ENCODE data around the gene TTC28. TPM values are rescaled to one million over a fixed set of nuclear protein-coding genes. Genes with fewer than 3 reads are reported as not detected.

Gene TTC28
- total RNA-seq, 1 donor from 2014 or later, result 13.5 TPM

DNA sequence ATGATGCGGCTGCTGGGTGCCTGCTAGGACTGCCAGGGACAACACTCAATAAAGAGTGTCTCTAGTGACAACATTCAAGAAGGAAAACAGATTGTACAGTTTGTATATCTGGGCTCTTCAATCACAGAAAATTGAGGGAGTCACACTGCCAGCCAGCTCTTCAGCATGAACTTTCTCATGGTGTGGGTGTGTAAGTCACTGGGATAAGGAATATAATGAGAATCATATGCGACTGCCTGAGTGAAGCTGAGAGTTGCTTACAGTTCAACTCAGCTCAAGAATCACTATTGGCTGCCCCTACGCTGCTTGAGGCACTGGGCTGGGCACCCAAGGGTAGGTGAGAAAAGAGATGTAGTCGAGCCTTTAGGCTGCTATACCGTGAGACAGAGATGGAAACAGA lies 432.5 kb downstream of the TTC28 start:
- Histone ChIP-seq H3K36me3 (ENCODE audit: control insufficient read depth, insufficient read depth, low read length) (no peaks in the 10 kb centered on the region), H3K27me3 (ENCODE audit: control insufficient read depth, insufficient read depth, low read length) (no peaks in the 10 kb centered on the region), H3K4me3 (ENCODE audit: low read depth, low read length) (no peak overlapping the region)
- DNase-seq (ENCODE audit: low read depth), result no peak
- TF ChIP-seq, protein P1, sequence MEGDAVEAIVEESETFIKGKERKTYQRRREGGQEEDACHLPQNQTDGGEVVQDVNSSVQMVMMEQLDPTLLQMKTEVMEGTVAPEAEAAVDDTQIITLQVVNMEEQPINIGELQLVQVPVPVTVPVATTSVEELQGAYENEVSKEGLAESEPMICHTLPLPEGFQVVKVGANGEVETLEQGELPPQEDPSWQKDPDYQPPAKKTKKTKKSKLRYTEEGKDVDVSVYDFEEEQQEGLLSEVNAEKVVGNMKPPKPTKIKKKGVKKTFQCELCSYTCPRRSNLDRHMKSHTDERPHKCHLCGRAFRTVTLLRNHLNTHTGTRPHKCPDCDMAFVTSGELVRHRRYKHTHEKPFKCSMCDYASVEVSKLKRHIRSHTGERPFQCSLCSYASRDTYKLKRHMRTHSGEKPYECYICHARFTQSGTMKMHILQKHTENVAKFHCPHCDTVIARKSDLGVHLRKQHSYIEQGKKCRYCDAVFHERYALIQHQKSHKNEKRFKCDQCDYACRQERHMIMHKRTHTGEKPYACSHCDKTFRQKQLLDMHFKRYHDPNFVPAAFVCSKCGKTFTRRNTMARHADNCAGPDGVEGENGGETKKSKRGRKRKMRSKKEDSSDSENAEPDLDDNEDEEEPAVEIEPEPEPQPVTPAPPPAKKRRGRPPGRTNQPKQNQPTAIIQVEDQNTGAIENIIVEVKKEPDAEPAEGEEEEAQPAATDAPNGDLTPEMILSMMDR (IDR thresholded peaks at IDR 0.05; ENCODE audit: insufficient read depth, low read length, poor library complexity, severe bottlenecking), result no peak

DNA sequence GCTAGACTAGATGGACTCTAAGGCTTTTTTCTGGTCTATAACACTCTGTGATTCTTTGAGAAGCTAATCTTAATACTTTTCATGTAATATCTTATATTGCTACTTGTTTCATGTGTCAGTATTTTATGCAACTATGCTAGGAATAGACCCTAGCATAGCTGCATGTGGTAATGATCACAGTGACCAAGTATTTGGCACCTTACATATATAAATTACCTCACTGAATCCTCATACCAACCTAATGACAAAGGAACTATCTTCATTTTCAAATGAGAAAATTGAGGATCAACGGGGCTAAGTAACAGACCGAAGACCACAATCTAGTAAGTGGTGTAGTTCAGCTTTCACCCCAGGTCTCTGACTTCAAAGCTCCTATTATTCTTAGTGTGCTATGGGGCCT lies 433.2 kb downstream of the TTC28 start:
- no peaks in the 10 kb centered on the region for H3K27me3 ChIP-seq (ENCODE audit: control insufficient read depth, insufficient read depth, low read length)
- TF ChIP-seq, protein P1 (IDR thresholded peaks at IDR 0.05; ENCODE audit: insufficient read depth, low read length, poor library complexity, severe bottlenecking), result no peak
- H3K36me3 ChIP-seq (ENCODE audit: control insufficient read depth, insufficient read depth, low read length), result no peaks in the 10 kb centered on the region
- no peak overlapping the region for H3K4me3 ChIP-seq (ENCODE audit: low read depth, low read length)
- no peak for DNase-seq (ENCODE audit: low read depth)

DNA sequence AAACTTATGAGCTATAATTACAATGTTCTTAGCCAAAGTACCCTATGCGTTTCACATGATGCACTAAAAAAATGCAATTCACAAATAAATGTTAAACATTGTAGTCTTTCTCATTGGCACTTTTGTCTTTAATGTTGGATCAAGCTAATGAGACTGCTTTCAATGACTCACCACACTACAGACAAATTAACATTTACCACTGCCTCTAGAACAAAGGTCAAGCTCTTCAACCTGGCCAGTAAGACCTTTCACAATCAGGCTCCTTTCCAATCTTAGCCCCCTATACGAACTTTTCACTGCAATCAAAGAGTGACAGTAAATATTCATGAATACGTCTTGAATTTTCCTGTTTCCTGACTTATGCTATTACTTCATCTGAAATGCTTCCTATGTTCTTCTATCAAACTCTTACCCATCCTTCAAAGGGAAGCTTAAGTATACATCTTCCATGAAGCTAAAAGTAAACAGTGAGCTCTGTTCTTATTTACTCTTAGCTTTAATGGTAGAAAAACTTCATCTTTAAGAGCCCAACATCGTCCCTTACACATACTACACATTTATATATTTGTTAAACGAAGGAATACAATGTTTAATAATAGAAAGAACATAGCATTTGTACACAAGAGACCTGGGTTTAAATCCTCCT lies 433.9 kb downstream of the TTC28 start:
- no peak for DNase-seq (ENCODE audit: low read depth)

DNA sequence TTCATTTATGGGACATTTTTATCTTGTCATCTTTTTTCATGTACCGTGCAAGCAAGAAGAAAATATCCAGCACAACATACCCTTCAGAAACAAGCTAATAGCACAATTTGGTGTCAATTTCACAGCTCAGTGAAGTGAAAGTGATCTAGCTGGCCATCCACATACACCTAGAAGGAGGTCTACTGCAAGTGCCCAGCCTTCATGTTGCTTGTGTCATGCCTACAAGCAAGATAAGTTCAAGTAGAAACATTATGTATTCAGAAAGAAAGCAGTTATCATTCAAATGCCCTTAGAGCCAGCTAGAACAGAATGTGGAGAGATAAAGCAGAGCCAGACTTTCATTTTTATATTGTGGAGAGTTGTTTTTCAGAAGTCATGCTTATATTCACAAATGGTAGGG lies 434.9 kb downstream of the TTC28 start:
- no peak for DNase-seq (ENCODE audit: low read depth)
- TF ChIP-seq, protein P1 (IDR thresholded peaks at IDR 0.05; ENCODE audit: insufficient read depth, low read length, poor library complexity, severe bottlenecking), result no peak
- H3K27me3 ChIP-seq (ENCODE audit: control insufficient read depth, insufficient read depth, low read length), result no peaks in the 10 kb centered on the region
- H3K36me3 ChIP-seq (ENCODE audit: control insufficient read depth, insufficient read depth, low read length), result no peaks in the 10 kb centered on the region
- no peak overlapping the region for H3K4me3 ChIP-seq (ENCODE audit: low read depth, low read length)

More for the DNA sequence above, 433.9 kb downstream of the TTC28 start:
- Histone ChIP-seq H3K27me3 (ENCODE audit: control insufficient read depth, insufficient read depth, low read length) (no peaks in the 10 kb centered on the region), H3K4me3 (ENCODE audit: low read depth, low read length) (no peak overlapping the region), H3K36me3 (ENCODE audit: control insufficient read depth, insufficient read depth, low read length) (no peaks in the 10 kb centered on the region)
- TF ChIP-seq, protein P1 (IDR thresholded peaks at IDR 0.05; ENCODE audit: insufficient read depth, low read length, poor library complexity, severe bottlenecking), result no peak

DNA sequence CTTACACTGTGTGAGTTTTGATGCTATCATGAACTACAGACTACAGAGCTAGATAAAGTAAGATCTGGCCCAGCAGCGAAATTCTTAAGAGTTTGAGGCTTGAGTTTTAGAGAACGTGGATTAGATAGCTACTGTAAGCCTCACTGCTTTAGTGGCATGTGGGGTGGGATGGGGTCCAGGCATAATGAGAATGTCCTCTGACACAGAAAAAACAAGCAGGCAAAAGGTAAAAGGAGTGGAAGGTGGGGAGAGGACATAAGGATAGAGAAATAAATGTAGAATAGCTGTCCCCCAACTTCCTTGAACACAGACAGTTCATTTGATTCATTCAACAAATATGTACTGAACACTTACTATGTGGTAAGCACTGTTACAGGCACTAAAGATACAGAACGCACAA lies 436.1 kb downstream of the TTC28 start:
- no peaks in the 10 kb centered on the region for H3K36me3 ChIP-seq (ENCODE audit: control insufficient read depth, insufficient read depth, low read length)
- TF ChIP-seq, protein P1 (IDR thresholded peaks at IDR 0.05; ENCODE audit: insufficient read depth, low read length, poor library complexity, severe bottlenecking), result no peak
- no peak overlapping the region for H3K4me3 ChIP-seq (ENCODE audit: low read depth, low read length)
- DNase-seq (ENCODE audit: low read depth), result no peak
- H3K27me3 ChIP-seq (ENCODE audit: control insufficient read depth, insufficient read depth, low read length), result no peaks in the 10 kb centered on the region
